Measurements from ENCODE around the gene TMEM72.

TMEM72 gene

DNA sequence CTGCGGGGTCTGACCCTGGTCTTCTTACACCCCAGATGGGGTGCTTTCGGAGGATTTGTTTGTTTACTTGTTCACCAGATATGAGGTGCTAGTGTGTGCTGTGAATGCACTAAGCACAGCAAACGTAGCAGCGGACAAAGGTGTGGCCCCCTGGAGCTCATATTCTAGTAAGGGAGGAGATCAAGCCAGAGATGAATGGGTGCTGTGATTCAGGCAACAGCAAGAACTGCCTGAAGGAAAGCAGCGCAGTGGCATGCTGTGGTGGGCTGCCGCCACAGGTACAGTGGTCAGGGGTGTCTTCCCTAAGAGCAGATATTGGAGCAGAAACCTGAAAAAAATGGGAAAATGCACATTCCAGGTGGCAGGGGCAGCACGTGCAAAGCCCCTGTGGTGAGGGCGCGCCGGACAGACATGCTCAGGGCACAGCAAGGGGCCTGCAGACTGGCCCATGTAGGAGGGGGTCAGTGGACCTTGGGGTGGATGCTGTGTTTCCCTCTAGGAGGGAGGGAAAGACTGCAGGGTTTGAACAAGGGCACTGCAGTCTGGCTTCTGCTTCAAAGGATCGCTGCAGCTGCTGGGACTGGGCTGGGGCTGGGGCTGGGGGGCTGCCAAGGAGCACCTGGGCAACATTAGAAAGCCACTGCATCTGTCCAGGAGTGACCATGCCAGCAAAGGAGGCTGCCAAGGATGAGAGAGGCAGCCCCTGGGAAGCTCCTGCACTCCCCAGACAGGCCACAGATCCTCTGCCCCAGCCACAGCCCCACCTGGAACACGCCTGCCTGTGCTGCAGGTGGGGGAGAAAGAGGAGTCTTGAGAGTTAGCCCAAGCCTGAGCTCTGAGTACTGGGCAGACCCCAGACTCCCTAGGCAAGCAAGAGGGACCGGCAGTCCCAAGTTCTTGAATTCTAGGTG, 68.4 kb downstream of the TMEM72 start:
- Histone ChIP-seq H2AFZ (ENCODE audit: low read depth, low read length, severe bottlenecking) (no peak overlapping the region), H3K27me3 (ENCODE audit: low read length) (no peaks in the 10 kb centered on the region), H4K20me1 (ENCODE audit: low read depth, low read length) (no peaks in the 10 kb centered on the region), H3F3A (ENCODE audit: insufficient read depth) (no peaks in the 10 kb centered on the region), H3K9me3 (ENCODE audit: insufficient read depth, low read length) (no peaks in the 10 kb centered on the region), H3K27ac (ENCODE audit: low read depth, low read length) (no peak overlapping the region), H3K9ac (ENCODE audit: low read length) (no peak overlapping the region), H3K4me2 (ENCODE audit: low read depth, low read length, poor library complexity, severe bottlenecking) (no peak overlapping the region), H3K36me3 (ENCODE audit: low read length) (no peaks in the 10 kb centered on the region), H3K4me3 (ENCODE audit: insufficient read depth, low read length, poor library complexity, severe bottlenecking) (no peak overlapping the region), H3K79me2 (ENCODE audit: insufficient read depth, low read length) (no peaks in the 10 kb centered on the region), H3K9me2 (replicated peaks; ENCODE audit: insufficient read depth, low read length) (no peaks in the 10 kb centered on the region)
- TF ChIP-seq CTCF (IDR thresholded peaks at IDR 0.05; ENCODE audit: insufficient read depth, low read length, poor library complexity, severe bottlenecking): no peak
- TF ChIP-seq EZH2phosphoT487 (conservative IDR thresholded peaks at IDR 0.05; ENCODE audit: low read length): no peak

- no peaks in the 10 kb centered on the region for H3F3A ChIP-seq (ENCODE audit: insufficient read depth)
- no peaks in the 10 kb centered on the region for H3K36me3 ChIP-seq (ENCODE audit: low read length)
- no peaks in the 10 kb centered on the region for H3K9me3 ChIP-seq (ENCODE audit: insufficient read depth, low read length)
- no peak overlapping the region for H3K4me3 ChIP-seq (ENCODE audit: insufficient read depth, low read length, poor library complexity, severe bottlenecking)
- H3K79me2 ChIP-seq (ENCODE audit: insufficient read depth, low read length): no peaks in the 10 kb centered on the region
- H3K4me2 ChIP-seq (ENCODE audit: low read depth, low read length, poor library complexity, severe bottlenecking): no peak overlapping the region
- H3K9me2 ChIP-seq (replicated peaks; ENCODE audit: insufficient read depth, low read length): no peaks in the 10 kb centered on the region
- no peak overlapping the region for H3K27ac ChIP-seq (ENCODE audit: low read depth, low read length)
- no peak overlapping the region for H2AFZ ChIP-seq (ENCODE audit: low read depth, low read length, severe bottlenecking)
- H3K9ac ChIP-seq (ENCODE audit: low read length): no peak overlapping the region
- no peaks in the 10 kb centered on the region for H4K20me1 ChIP-seq (ENCODE audit: low read depth, low read length)
- H3K27me3 ChIP-seq (ENCODE audit: low read length): no peaks in the 10 kb centered on the region
- TF ChIP-seq CTCF (IDR thresholded peaks at IDR 0.05; ENCODE audit: insufficient read depth, low read length, poor library complexity, severe bottlenecking) (no peak), EZH2phosphoT487 (conservative IDR thresholded peaks at IDR 0.05; ENCODE audit: low read length) (no peak)
Measured at GRCh38 chr10:44980309-44981171, 69.4 kb downstream of the TMEM72 start.

DNA sequence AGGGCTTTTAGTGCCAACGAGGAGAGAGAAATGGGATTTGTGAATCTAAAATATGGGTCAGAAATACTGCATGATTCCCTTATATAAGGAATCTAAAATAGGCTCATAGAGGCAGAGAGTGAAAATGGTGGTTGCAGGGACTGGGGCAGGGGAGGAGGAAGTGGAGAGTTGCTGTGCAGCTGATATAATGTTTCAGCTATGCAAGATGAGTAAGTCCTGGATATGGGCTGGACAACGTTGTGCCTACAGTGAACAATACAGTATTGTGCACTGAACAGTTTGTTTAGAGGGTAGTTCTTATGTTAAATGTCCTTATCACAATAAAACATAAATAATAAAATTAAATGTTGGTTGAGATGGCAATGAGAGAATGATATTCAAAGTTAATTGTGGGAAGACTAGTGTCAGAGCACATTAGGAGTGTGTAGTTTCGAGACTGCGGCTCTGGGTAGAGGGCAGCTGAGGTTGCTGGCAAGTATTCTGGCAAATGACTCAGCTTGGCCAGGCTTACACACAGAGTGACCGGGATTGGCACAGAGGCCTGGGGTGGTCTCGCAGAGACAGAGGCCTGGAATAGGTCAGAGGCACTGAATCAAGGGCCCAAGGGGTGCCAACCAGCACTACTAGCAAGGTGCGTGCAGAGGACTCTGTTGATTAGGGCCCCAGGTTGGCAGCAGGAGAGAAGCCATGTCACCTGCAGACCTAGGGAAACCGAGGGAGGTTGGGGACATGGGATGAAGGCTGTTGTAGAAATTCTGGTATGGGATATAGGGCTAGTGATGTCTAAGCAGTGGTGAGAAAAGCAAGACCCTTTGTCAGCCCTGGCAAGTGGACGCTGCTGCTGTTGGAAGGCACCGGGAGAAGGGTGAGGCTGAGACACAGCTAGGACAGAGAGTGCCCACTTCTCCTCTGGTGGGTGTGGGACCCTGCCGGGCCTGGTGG, 70.3 kb downstream of the TMEM72 start:
- no peak overlapping the region for H3K4me2 ChIP-seq (ENCODE audit: low read depth, low read length, poor library complexity, severe bottlenecking)
- no peaks in the 10 kb centered on the region for H3K27me3 ChIP-seq (ENCODE audit: low read length)
- no peaks in the 10 kb centered on the region for H3F3A ChIP-seq (ENCODE audit: insufficient read depth)
- no peaks in the 10 kb centered on the region for H4K20me1 ChIP-seq (ENCODE audit: low read depth, low read length)
- H3K79me2 ChIP-seq (ENCODE audit: insufficient read depth, low read length): no peaks in the 10 kb centered on the region
- no peak overlapping the region for H3K4me3 ChIP-seq (ENCODE audit: insufficient read depth, low read length, poor library complexity, severe bottlenecking)
- TF ChIP-seq CTCF (IDR thresholded peaks at IDR 0.05; ENCODE audit: insufficient read depth, low read length, poor library complexity, severe bottlenecking) (no peak), EZH2phosphoT487 (conservative IDR thresholded peaks at IDR 0.05; ENCODE audit: low read length) (no peak)
- H3K9me2 ChIP-seq (replicated peaks; ENCODE audit: insufficient read depth, low read length): no peaks in the 10 kb centered on the region
- H3K36me3 ChIP-seq (ENCODE audit: low read length): no peaks in the 10 kb centered on the region
- no peak overlapping the region for H3K27ac ChIP-seq (ENCODE audit: low read depth, low read length)
- no peaks in the 10 kb centered on the region for H3K9me3 ChIP-seq (ENCODE audit: insufficient read depth, low read length)
- no peak overlapping the region for H3K9ac ChIP-seq (ENCODE audit: low read length)
- H2AFZ ChIP-seq (ENCODE audit: low read depth, low read length, severe bottlenecking): no peak overlapping the region

Data from SU-DHL-6 (cell line).